IMR-90 (cell line): ENCODE data around the gene KRTAP12-4.

Experiments
- CEBPB ChIP-seq: IDR thresholded peaks from 2 replicates; pipeline ENCODE4 v1.6.1; 2012; ENCODE audit warnings: low read depth, low read length, improper control_type of control experiment
- CTCF ChIP-seq: conservative IDR thresholded peaks from 2 replicates; pipeline ENCODE4 v1.5.1; 2012; ENCODE audit warnings: mild to moderate bottlenecking, low read depth, low read length, improper control_type of control experiment
- ELK1 ChIP-seq: fragments of 150-350 bp; IDR thresholded peaks from 2 replicates; pipeline ENCODE4 v1.6.1; 2016; ENCODE audit warnings: low read depth, mild to moderate bottlenecking, low read length, moderate library complexity, borderline replicate concordance
- MAFK ChIP-seq: IDR thresholded peaks from 2 replicates; pipeline ENCODE4 v1.6.1; 2012; ENCODE audit warnings: low read depth, low read length, improper control_type of control experiment
- MXI1 ChIP-seq: IDR thresholded peaks from 2 replicates; pipeline ENCODE4 v1.6.1; 2012; ENCODE audit warnings: low read depth, mild to moderate bottlenecking, low read length, moderate library complexity, borderline replicate concordance
- POLR2A ChIP-seq: IDR thresholded peaks from 2 replicates; pipeline ENCODE4 v1.6.1; 2012; ENCODE audit warnings: mild to moderate bottlenecking, low read depth, low read length
- RAD21 ChIP-seq: IDR thresholded peaks from 2 replicates; pipeline ENCODE4 v1.6.1; 2012; ENCODE audit warnings: low read length, improper control_type of control experiment
- RCOR1 ChIP-seq: IDR thresholded peaks from 2 replicates; pipeline ENCODE4 v1.6.1; 2012; ENCODE audit warnings: mild to moderate bottlenecking, low read length, improper control_type of control experiment; ENCODE audit not compliant: insufficient replicate concordance
- RFX5 ChIP-seq: IDR thresholded peaks from 2 replicates; pipeline ENCODE4 v1.8.0; 2012; ENCODE audit warnings: low read depth, mild to moderate bottlenecking, low read length, moderate library complexity

DNA sequence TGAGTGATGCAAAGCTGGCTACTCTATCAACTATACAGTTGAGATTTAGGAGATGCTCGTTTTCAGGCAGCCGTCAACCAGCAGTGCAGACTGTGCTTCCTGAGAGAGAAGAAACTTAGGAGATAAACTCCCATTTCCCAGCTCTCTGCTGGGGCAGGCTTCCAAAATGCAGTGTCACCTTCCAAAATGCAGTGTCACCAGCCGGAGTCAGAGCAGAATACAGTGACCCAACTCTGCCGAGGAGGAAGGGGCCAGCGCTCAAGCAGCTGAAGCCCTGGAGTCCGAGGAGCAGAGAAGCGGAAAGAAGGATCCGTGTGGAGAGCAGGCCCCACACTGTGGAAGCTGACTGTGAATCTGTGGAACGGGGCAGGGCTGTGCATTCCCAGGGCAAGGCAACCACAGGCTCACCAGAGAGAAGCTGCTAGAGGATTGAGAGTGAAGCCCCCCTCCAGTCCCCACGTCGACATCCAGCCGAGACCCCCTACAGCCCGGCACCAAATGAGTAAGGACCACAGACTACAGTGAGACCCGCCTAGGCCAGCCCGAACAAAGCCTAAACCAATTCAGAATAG lies 28.2 kb upstream of the KRTAP12-4 start:
- TF ChIP-seq POLR2A: no peak
- TF ChIP-seq CTCF: no peak
- TF ChIP-seq RFX5: no peak
- no peak for TF ChIP-seq ELK1
- no peak for TF ChIP-seq MAFK
- no peak for TF ChIP-seq MXI1
- no peak for TF ChIP-seq CEBPB
- no peak for TF ChIP-seq RAD21
- TF ChIP-seq RCOR1: no peak
